Measurements from ENCODE around the gene MMP24. TPM values are rescaled to one million over a fixed set of nuclear protein-coding genes. Genes with fewer than 3 reads are reported as not detected.

The MMP24 gene
- total and polyA plus RNA-seq, 2 of the 13 experiments (the other 11 are each of a cell fraction or from before 2014, with no cell fraction given) = 0.29 to 0.35 TPM

DNA sequence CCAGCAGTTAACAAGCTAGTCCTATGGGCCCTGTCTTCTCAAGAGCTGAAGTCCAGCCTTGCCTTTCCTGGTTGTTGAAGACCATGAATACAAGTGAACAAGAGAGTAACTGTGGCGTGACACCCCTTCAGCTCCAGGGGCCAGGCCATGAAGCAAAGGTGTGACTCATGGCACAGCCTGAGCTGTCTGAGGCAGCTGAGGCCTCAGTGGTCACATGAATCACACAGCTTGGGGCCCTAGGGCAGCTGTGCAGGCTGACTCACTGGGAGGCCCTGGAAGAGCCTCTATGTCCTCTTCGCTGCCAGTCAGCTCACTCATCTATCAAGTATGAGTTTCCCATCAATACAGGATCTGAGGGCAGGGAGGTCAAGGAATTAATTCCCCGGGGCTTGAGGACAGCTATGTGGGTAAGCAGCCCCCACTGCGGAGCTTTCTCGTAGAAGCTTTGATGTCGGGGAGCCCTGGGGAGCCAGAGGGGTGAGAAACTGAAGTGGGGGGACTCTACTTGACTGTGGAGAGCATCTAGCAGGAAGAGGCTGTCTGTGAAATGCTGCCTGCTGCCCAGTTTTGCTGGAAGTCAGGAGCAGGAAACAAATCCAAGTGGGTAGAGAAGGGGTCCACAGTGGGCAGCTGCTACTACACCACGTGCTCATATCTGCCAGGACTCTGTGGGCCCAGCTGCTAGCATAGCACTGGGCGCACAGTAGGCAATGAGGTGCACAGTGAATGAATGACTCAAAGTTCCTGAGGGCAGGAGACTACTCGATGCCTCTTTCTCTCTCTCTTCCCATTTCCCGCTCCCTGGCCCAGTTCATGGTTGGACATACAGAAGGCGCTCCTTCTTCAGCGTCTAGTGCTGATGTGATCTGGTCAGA lies 79.4 kb downstream of the MMP24 start (continued):
- TF ChIP-seq ZNF230 (CRISPR knock-in tag; IDR thresholded peaks at IDR 0.05) (no peak), MED8 (CRISPR knock-in tag; IDR thresholded peaks at IDR 0.05; ENCODE audit: insufficient replicate concordance) (no peak), ASH2L (IDR thresholded peaks at IDR 0.05; ENCODE audit: insufficient read length, low read depth, low read length) (no peak), REST (IDR thresholded peaks at IDR 0.05; ENCODE audit: borderline replicate concordance in 1 of 2, low read depth in 1 of 2, low read length in 2 of 2) (no peak), LBX2 (CRISPR knock-in tag; IDR thresholded peaks at IDR 0.05; ENCODE audit: borderline replicate concordance) (no peak), ESRRA (CRISPR knock-in tag; IDR thresholded peaks at IDR 0.05; ENCODE audit: low read depth) (no peak), SP1 (IDR thresholded peaks at IDR 0.05) (no peak), SP1 (CRISPR knock-in tag; IDR thresholded peaks at IDR 0.05) (peak; percentile 45; the same call in 1 of the 2 replicates), MAZ (IDR thresholded peaks at IDR 0.05; ENCODE audit: borderline replicate concordance, low read depth, low read length) (no peak), MAZ (CRISPR knock-in tag; IDR thresholded peaks at IDR 0.05; ENCODE audit: low read depth) (no peak), ZNF772 (CRISPR knock-in tag; IDR thresholded peaks at IDR 0.05) (no peak; the same call in 1 of the 2 replicates), BCL3 (CRISPR knock-in tag; IDR thresholded peaks at IDR 0.05) (no peak), HES4 (CRISPR knock-in tag; IDR thresholded peaks at IDR 0.05; ENCODE audit: borderline replicate concordance) (peak; percentile 11; the same call in 1 of the 2 replicates), MAFG (CRISPR knock-in tag; IDR thresholded peaks at IDR 0.05) (no peak), ZNF224 (CRISPR knock-in tag; IDR thresholded peaks at IDR 0.05) (no peak), ZNF660 (CRISPR knock-in tag; IDR thresholded peaks at IDR 0.05; ENCODE audit: borderline replicate concordance, low read depth) (no peak), MED1 (CRISPR knock-in tag; IDR thresholded peaks at IDR 0.05) (peak; percentile 69)
- TF ChIP-seq, protein P1, sequence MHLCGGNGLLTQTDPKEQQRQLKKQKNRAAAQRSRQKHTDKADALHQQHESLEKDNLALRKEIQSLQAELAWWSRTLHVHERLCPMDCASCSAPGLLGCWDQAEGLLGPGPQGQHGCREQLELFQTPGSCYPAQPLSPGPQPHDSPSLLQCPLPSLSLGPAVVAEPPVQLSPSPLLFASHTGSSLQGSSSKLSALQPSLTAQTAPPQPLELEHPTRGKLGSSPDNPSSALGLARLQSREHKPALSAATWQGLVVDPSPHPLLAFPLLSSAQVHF (CRISPR knock-in tag; IDR thresholded peaks at IDR 0.05) = no peak
- TF ChIP-seq, protein P2, sequence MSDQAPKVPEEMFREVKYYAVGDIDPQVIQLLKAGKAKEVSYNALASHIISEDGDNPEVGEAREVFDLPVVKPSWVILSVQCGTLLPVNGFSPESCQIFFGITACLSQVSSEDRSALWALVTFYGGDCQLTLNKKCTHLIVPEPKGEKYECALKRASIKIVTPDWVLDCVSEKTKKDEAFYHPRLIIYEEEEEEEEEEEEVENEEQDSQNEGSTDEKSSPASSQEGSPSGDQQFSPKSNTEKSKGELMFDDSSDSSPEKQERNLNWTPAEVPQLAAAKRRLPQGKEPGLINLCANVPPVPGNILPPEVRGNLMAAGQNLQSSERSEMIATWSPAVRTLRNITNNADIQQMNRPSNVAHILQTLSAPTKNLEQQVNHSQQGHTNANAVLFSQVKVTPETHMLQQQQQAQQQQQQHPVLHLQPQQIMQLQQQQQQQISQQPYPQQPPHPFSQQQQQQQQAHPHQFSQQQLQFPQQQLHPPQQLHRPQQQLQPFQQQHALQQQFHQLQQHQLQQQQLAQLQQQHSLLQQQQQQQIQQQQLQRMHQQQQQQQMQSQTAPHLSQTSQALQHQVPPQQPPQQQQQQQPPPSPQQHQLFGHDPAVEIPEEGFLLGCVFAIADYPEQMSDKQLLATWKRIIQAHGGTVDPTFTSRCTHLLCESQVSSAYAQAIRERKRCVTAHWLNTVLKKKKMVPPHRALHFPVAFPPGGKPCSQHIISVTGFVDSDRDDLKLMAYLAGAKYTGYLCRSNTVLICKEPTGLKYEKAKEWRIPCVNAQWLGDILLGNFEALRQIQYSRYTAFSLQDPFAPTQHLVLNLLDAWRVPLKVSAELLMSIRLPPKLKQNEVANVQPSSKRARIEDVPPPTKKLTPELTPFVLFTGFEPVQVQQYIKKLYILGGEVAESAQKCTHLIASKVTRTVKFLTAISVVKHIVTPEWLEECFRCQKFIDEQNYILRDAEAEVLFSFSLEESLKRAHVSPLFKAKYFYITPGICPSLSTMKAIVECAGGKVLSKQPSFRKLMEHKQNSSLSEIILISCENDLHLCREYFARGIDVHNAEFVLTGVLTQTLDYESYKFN (CRISPR knock-in tag; conservative IDR thresholded peaks at IDR 0.05) = peak; percentile 72

All from HepG2 (cell line).